GM21717 (cell line): ENCODE measurements around the gene PANX1.

Experiments
- ATAC-seq: cut with Tn5 transposase; IDR thresholded peaks from one replicate; pipeline ENCODE4 v1.9.1; 2021; ENCODE audit warnings: mild to moderate bottlenecking, moderate library complexity; ENCODE audit not compliant: unreplicated experiment

The PANX1 gene

GRCh38 chr11:94183251-94183885 is 54.7 kb downstream of the PANX1 start:
- peak; percentile 13 for ATAC-seq

GRCh38 chr11:94183886-94184264 is 55.2 kb downstream of the PANX1 start:
- peak; percentile 82 for ATAC-seq

DNA sequence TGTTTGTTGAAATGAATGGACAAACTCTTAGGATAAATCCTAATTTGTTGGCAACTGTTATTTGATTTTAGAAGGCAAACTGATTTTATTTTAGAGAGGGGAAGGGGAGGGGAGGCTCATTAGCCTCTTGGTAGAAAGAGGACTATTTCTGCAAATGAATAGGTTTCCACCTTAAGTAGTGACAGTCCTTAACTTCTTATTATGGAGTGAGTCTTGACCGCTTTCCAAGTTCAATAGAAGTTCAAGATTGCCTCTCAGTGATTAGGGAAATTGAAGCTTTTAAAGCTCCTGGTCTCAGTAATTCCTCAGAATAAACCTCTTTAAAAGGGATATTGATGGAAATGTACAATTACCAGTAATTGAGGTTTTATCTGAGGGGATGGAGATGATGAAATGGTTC is 55.7 kb downstream of the PANX1 start:
- ATAC-seq: no peak

DNA sequence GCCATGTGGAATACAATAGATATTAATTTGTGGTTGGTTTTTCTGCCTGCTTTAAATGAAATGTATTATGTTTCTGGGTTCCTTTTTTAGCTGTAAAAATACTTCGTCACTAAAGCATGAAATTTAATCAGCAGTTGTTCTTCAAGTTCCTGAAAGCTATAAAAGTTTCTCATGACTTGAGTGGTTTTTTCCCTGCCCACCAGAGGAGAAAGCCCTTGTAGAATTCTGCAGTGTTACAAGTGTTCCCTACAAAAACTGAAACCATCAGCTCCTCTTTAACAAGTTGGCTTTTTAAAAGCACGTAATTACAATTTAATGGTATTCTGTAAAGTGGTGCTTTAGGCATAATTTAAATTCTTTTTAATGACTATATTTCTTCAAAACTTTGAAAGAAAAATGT is 56.2 kb downstream of the PANX1 start:
- no peak for ATAC-seq

DNA sequence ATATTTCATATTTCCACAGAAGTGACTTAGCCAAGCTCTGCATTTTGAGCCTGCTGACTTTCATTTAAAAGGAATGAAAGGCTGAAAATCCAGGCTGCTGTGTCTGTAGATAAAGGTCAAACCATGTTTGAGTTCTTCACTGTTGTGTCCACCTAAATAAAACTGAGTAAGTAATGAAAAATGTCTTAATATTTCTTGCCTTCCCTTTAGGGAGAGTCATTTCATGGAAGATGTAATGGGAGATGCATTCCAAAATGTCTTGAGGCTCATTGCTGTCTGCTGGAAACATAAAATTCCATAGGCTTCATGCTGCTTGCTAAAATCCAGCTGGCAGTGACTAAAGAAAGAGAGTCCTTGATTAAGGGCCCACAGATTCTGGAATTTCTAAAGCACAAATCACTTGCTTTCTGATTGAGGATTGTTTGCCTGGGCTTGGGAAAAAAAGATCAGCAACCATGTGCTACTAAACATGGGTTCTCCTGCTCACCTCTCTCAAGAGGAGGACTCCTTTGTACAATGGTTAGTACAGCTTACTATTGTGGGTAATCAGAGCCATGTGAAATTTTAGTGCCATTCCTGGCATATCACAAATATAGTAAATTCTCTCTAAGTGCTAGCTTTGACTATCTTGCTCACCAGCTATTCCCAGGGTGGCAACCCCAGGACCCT is 56.9 kb downstream of the PANX1 start:
- ATAC-seq: no peak

- ATAC-seq: no peak
Measured at GRCh38 chr11:94186342-94187203, 57.9 kb downstream of the PANX1 start.

DNA sequence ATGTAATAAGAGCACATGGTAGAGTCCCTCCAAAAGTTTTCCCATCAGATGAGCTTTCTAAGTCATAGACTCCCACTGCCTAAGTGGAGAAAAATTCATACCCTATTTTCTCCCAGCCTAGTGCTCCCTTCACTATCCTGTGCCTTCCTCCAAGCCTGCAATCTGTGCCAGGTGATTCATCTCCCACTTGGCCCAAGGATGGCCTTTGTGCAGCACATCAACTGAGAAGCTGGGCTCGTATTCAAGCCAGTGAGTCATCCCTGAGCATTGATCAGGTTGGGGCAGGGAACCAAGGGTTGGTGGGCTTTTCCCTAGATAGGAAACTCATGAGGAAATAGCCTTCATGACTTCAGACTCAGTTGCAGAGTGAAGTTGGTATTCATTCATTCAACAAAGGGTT is 64.6 kb downstream of the PANX1 start:
- no peak for ATAC-seq

DNA sequence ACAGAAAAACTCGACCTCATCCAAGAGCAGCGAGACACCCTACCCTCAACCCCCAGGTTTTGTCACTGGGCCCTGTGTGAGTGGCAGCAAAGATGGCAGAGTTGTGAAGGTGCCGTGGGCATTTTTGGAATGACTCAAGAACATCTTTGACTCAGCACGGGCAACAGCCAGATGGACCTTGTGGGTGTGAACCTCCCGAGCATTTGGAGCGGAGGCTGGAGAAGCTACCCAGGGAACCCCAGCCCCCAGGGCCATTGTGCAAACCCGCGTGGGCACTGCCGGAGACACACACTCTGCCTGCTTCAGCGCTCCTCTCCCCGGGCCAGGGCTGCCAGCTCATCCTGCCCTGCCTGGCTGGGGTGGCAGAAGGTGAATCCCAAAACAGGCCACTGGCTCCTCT is 66.1 kb downstream of the PANX1 start:
- ATAC-seq: no peak

DNA sequence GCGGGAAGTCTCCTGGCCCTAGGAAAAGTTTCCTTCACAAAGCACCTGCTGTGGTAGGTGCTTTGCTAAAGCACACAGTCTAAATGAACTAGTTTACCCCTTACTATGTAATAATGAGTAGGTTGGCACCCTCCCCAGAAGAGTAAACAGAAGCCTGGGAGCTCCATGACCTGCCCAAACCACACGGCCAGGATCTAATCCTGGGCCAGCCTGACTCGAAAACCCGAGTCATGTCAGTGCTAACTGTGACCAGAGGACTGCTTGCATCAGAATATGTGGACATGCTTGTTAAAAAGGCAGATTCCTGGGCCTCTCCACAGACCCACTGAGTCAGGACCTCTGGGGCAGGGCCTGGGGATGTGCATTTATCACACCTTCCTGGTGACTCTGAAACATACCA is 67.7 kb downstream of the PANX1 start:
- ATAC-seq: no peak

GRCh38 chr11:94198718-94199117 is 70.1 kb downstream of the PANX1 start:
- ATAC-seq: no peak

DNA sequence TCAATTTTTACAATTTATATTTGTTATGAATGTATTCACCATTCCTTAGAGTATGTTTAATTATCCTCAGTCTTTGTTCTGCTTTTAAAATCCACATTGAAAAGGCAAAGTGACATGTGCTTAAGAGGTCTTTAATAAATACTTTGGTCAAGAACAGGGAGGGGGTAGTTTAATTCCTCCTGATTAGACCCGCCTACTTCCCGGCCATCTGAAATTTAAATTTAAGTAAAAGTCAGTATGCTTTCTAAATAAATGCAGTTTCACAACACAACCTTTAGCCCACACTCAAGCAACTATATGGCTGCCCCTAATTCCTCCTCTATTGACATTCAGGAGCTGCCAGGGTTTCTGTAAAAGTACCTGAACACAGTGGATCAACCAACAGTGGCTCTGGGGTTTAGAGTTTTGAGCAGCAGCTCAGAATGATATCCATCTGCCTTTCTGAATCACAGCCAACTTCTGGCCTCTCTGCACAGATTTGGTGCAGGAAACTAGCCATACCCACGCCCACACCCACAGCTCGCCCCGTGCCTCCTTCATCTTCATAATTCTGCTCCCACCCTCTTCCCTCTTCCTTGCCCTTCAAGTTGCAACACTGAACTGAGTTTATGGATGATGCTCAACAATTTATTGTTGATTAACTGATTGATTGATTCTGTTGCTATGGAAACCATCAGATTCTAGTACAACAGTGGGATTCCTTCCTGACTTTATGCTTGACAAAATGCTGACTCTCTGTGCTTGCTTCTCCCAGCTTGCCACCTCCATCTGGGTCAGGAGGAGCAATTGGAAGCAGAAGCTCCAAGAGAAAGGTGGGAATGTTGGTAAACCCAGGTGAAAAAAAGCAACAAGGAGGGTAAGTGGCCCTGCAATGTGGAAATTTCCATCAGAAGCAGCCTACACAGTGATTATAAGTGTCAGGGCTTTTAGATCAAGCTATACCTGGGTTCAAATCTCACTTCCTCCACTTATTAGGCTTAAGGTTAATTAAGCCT is 70.8 kb downstream of the PANX1 start:
- ATAC-seq: no peak

DNA sequence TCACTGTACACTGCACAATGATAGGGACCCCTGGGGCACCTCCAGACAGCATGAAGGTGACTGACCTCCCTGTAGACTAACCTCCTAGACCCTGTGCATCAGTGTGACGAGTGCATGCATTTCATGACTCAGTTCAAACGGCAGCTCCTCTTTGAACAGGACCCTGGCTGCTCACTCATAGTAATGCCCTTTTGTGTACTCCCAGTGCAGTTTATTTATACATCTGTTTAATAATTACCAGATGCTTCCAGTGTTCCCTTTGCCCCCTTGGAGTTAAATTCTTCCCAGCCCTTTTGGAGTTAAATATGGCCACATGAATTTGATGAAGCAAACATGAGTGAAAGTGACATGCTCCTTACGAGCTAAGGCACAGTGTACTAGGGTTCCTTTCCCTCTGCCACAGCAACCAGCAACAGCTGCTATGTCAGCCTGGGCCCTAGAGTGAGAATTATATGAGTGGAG is 72.4 kb downstream of the PANX1 start:
- no peak for ATAC-seq

- no peak for ATAC-seq
Measured at GRCh38 chr11:94203070-94203469, 74.4 kb downstream of the PANX1 start.

GRCh38 chr11:94211261-94211830 is 82.7 kb downstream of the PANX1 start:
- ATAC-seq: no peak

GRCh38 chr11:94212898-94213297 is 84.3 kb downstream of the PANX1 start:
- no peak for ATAC-seq

- ATAC-seq: no peak
Measured at GRCh38 chr11:94217705-94218104, 89.1 kb downstream of the PANX1 start.

- no peak for ATAC-seq
Measured at GRCh38 chr11:94218372-94218771, 89.7 kb downstream of the PANX1 start.

GRCh38 chr11:94219771-94220170 is 91.1 kb downstream of the PANX1 start:
- ATAC-seq: no peak

- no peak for ATAC-seq
Measured at GRCh38 chr11:94224078-94224477, 95.4 kb downstream of the PANX1 start.
